Heart left ventricle (tissue), 16 donors: Measurements from ENCODE around the gene PCSK6. TPM values are rescaled to one million over a fixed set of nuclear protein-coding genes. Genes with fewer than 3 reads are reported as not detected.
A peak's percentile ranks its signal among the peaks of the same experiment; 100 is the strongest.

Experiments
- ATAC-seq, 4 donors: fragments of 200-7000 bp; cut with Tn5 transposase; one replicate each; pipeline ENCODE4 v1.9.1; 2020 to 2022; ENCODE audit warnings: moderate library complexity in 4 of 4, mild to moderate bottlenecking in 3 of 4, moderate number of reproducible peaks in 1 of 4
- DNase-seq, 5 donors: peaks; one replicate each; pipeline ENCODE4 v3.0.0-alpha.2; 2020
- H3K27ac ChIP-seq, 12 donors: fragments of 200-600 bp; sonication (generic) in 4 of 12; one replicate each; pipeline versions ENCODE4 v1.5.0 to v1.8.0; 2016 to 2022; ENCODE audit warnings: mild to moderate bottlenecking in 2 of 12
- H3K27me3 ChIP-seq, 9 donors: fragments of 200-600 bp; sonication (generic) in 2 of 9; one replicate each; pipeline versions ENCODE4 v1.5.1 to v1.8.0; 2016 to 2022; ENCODE audit warnings: mild to moderate bottlenecking in 3 of 9
- H3K36me3 ChIP-seq, 9 donors: fragments of 200-600 bp; sonication (generic) in 2 of 9; one replicate each; pipeline versions ENCODE4 v1.5.0 to v1.8.0; 2018 to 2022; ENCODE audit warnings: mild to moderate bottlenecking in 2 of 9
- H3K4me1 ChIP-seq, 12 donors: fragments of 200-600 bp; sonication (generic) in 4 of 12; one replicate each; pipeline versions ENCODE4 v1.5.0 to v1.8.0; 2016 to 2022; ENCODE audit warnings: mild to moderate bottlenecking in 3 of 12
- H3K4me3 ChIP-seq, 12 donors: fragments of 200-600 bp; sonication (generic) in 4 of 12; one replicate each; pipeline versions ENCODE4 v1.5.0 to v1.8.0; 2017 to 2022; ENCODE audit warnings: mild to moderate bottlenecking in 9 of 12, moderate library complexity in 4 of 12
- H3K9me3 ChIP-seq, 12 donors: fragments of 200-600 bp; sonication (generic) in 4 of 12; one replicate each; pipeline versions ENCODE4 v1.5.0 to v1.8.0; 2016 to 2022; ENCODE audit warnings: mild to moderate bottlenecking in 1 of 12
- POLR2A ChIP-seq, 2 donors: fragments of 450-650 bp; IDR thresholded peaks; one replicate each; pipeline ENCODE4 v1.6.1; 2017; ENCODE audit warnings: antibody characterized with exemption in 2 of 2, mild to moderate bottlenecking in 2 of 2, moderate library complexity in 2 of 2
- WGBS, 4 donors: extraction: QIAGEN DNeasy Blood & Tissue Kit in 2 of 4; methylation state at CpG; one replicate each; pipeline versions ENCODE4 v1.1.5 to v1.1.7; 2013 to 2018; 5-methylcytosine and 5-hydroxymethylcytosine counted together
- intact Hi-C, 10 donors: fragments of 100-400 bp; cut with DNase I; formaldehyde crosslinking; loops; one replicate each; pipeline versions ENCODE4 v1.11.1 to v1.14.2; 2022
- polyA plus RNA-seq, 2 donors: library from polyadenylated mRNA; stranded (reverse); fragments of 200-250 nt; gene quantifications; one replicate each; pipeline ENCODE4 v1.2.3, GENCODE V29; 2013
- total RNA-seq, 9 donors: library from RNA; depleted of rRNA in 2 of 9; stranded (reverse); fragments of >200 nt in 2 of 9; fragmentation: NEBNext Ultra II Directional in 3 of 9; extraction: Animal tissue kit (Norgen Biotek cat#: 25700) in 3 of 9; gene quantifications; one replicate each; pipeline versions ENCODE4 v1.1.0 to v1.2.4, GENCODE V29; 2016 to 2023
- TF ChIP-seq, protein P1 (sequence below), 12 donors: fragments of 200-600 bp; sonication (generic) in 4 of 12; IDR thresholded peaks; one replicate each; pipeline versions ENCODE4 v1.5.0 to v1.8.0; 2018 to 2022; ENCODE audit warnings: antibody characterized with exemption in 12 of 12, mild to moderate bottlenecking in 5 of 12
- donor health status: ischemic (EF 13 %, LVEDD 7.1; RV severe dilation, severe dysfunction).
- donor health status: healthy with polysubstance abuse.
- donor health status: DM: no; HTN: yes; CAD: no.
- donor health status: DM: no; HTN: no; CAD: no.
- donor health status: ischemic (EF 25% LVEDD 6.9; RV normal size, moderate dysfunction).
- donor health status: ischemic (EF 25% LVEDD 5.7; RV mildly dilated, moderate dysfunction).
- donor health status: healthy.
- donor health status: DM: yes; HTN: yes; CAD: no.
- donor health status: ischemic (EF 35%, LVEDD 5.7; RV mildly dilated, moderate dysfunction).
- donor health status: nonischemic (EF 11% LVEDD 7.7; RV severe dilation, severe dysfunction).
- donor health status: DM: yes; HTN: yes; CAD: no.
- donor health status: PGD.
- donor health status: ischemic (EF 29% LVEDD 5.4; RV normal size, mild dysfunction).
- donor health status: nonischemic (EF 23%, LVEDD 6.1; RV moderate dilation, normal function).

PCSK6 gene
- total and polyA plus RNA-seq, 11 donors, result 7.3 to 41.7 (median 22.3) TPM

DNA sequence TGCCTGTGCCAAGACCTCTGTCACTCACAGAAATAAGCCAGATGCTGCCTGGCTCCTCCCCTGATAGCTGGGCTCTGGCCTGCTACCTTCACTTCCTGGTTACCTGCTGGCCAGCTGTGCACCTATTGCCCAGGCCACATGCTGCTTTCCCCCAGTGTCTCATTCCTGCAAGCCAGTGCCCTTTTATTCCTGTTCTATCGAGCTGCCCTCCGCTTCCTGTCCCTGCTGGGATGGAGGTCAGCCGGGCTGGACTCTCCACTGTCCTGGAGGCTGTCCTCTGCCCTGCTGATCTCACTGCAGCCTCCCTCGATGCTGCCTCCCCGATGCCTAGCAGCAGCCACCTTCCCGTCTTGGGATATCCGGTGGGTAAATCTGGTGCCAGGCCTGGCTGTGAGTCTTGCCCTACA is 157.4 kb downstream of the PCSK6 start:
- Histone ChIP-seq H3K9me3 (peaks cover 0 to 14% (median 0%) of the 10 kb centered on the region in 12 donors), H3K4me1 (no peaks in the 10 kb centered on the region), H3K27me3 (no peaks in the 10 kb centered on the region), H3K36me3 (peaks cover 0 to 15% (median 0%) of the 10 kb centered on the region in 9 donors), H3K4me3 (no peak overlapping the region), H3K27ac (no peak overlapping the region)
- DNase-seq (no peak), ATAC-seq (no peak)
- TF ChIP-seq, protein P1, sequence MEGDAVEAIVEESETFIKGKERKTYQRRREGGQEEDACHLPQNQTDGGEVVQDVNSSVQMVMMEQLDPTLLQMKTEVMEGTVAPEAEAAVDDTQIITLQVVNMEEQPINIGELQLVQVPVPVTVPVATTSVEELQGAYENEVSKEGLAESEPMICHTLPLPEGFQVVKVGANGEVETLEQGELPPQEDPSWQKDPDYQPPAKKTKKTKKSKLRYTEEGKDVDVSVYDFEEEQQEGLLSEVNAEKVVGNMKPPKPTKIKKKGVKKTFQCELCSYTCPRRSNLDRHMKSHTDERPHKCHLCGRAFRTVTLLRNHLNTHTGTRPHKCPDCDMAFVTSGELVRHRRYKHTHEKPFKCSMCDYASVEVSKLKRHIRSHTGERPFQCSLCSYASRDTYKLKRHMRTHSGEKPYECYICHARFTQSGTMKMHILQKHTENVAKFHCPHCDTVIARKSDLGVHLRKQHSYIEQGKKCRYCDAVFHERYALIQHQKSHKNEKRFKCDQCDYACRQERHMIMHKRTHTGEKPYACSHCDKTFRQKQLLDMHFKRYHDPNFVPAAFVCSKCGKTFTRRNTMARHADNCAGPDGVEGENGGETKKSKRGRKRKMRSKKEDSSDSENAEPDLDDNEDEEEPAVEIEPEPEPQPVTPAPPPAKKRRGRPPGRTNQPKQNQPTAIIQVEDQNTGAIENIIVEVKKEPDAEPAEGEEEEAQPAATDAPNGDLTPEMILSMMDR (IDR thresholded peaks at IDR 0.05), result no peak
- no peak for TF ChIP-seq POLR2A (IDR thresholded peaks at IDR 0.05)
- intact Hi-C loops, result no loop called here
- WGBS, 4 donors, result 90 to 93% (median 91%) methylated on average over 7 of the region's 7 CpGs

DNA sequence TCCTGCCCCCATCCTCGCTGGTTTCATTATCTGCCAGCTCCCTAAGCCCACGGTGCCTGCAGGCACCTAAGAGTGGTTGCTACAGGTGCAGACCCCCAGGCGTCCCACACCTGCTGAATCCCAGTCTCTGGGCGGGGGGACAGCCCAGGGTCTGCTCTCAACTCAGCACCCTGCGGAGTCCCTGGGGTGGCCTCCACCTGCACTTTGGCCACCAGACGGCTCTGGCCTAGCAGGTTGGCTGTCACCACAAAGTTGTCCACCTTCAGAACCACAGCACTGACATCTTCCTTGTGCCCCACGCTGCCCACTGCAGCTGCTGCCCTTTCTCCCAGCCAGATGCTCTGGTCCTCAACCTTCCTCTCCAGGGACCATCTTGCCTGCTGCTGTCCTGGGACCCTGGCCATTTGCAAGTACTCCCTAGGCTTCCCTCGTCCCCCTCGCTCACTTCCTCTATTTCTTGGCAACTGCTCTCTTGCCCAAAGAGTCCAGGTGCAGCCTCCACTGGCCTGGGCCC is 159.6 kb downstream of the PCSK6 start:
- Histone ChIP-seq H3K27ac (no peak overlapping the region), H3K36me3 (peaks cover 0 to 15% (median 0%) of the 10 kb centered on the region in 9 donors), H3K4me3 (no peak overlapping the region), H3K4me1 (no peaks in the 10 kb centered on the region), H3K9me3 (peaks cover 0 to 14% (median 0%) of the 10 kb centered on the region in 12 donors), H3K27me3 (peaks cover 0 to 3% (median 0%) of the 10 kb centered on the region in 9 donors)
- 82 to 88% (median 82%) methylated on average over 4 to 9 of the region's 9 CpGs for WGBS, 4 donors
- intact Hi-C loops, result no loop called here
- no peak for TF ChIP-seq POLR2A (IDR thresholded peaks at IDR 0.05)
- TF ChIP-seq, protein P1 (IDR thresholded peaks at IDR 0.05), result no peak
- no peak for ATAC-seq
- no peak for DNase-seq

DNA sequence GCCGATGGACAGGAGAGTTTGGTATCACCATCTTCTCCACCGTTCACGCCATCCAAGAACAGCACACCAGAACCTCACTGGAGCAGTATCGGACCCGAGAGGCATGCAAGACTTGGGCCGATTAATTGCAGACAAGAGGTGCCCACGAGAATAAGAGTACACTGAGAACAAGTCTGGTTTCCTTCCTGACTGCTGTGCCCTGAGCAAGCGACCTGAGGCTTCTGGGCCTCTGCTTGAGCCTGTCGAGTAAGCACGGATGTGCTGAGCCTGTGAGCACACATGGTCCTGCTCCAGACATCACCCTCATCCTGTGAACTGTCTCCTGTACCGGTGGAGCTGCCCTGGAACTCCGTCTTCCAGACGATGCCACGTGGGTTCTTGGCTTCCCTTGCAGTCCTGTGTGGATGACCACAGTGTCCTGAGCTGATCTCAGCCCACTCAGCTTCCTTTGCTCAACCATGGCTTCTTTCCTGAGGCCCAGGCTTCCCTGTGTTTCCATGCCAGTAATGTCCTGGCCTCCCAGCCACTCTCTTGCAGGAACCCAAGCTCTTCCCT is 160.1 kb downstream of the PCSK6 start:
- Histone ChIP-seq H3K4me1 (no peaks in the 10 kb centered on the region), H3K36me3 (peaks cover 0 to 19% (median 0%) of the 10 kb centered on the region in 9 donors), H3K9me3 (peaks cover 0 to 11% (median 0%) of the 10 kb centered on the region in 12 donors), H3K27ac (no peak overlapping the region), H3K27me3 (peaks cover 0 to 3% (median 0%) of the 10 kb centered on the region in 9 donors), H3K4me3 (no peak overlapping the region)
- intact Hi-C loops, result no loop called here
- DNase-seq (no peak), ATAC-seq (peak in 1 of 4 donors; percentile 9)
- WGBS, 4 donors, result 80 to 91% (median 83%) methylated on average over 12 to 14 of the region's 14 CpGs
- TF ChIP-seq, protein P1 (IDR thresholded peaks at IDR 0.05), result no peak
- TF ChIP-seq POLR2A (IDR thresholded peaks at IDR 0.05), result no peak

DNA sequence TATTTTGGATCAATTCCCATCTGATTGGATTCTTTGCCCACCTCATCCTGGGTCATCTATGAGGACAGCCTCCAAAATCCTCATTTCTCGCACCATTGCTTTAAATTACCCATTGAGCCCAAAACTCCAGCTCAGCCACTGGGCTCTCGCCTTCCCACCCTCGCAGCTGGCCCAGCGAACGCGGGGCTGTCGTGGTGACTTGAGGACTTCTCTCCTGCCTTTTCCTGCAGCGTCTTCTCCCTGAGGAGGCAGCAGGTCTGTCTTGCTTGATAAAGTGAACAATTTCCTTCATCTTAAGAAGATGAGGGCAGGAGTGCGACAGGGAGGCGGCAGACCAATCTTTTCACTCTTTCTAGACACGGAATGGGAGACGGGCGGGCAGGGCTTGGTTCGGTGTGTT is 161.5 kb downstream of the PCSK6 start:
- ATAC-seq (no peak), DNase-seq (no peak)
- Histone ChIP-seq H3K4me3 (no peak overlapping the region), H3K9me3 (no peaks in the 10 kb centered on the region), H3K27ac (no peak overlapping the region), H3K36me3 (peaks cover 0 to 27% (median 0%) of the 10 kb centered on the region in 9 donors), H3K27me3 (peaks cover 0 to 3% (median 0%) of the 10 kb centered on the region in 9 donors), H3K4me1 (no peaks in the 10 kb centered on the region)
- WGBS, 4 donors, result 91 to 94% (median 91%) methylated on average over 14 of the region's 14 CpGs
- TF ChIP-seq POLR2A (IDR thresholded peaks at IDR 0.05), result no peak
- intact Hi-C loops, result no loop called here
